HG03520 (cell line): ENCODE measurements around the gene UMAD1.

Experiments
- ATAC-seq: cut with Tn5 transposase; IDR thresholded peaks from one replicate; pipeline ENCODE4 v1.9.1; 2021; ENCODE audit warnings: mild to moderate bottlenecking, moderate library complexity; ENCODE audit not compliant: unreplicated experiment

UMAD1 gene

GRCh38 chr7:7688310-7688709, 47.8 kb downstream of the UMAD1 start:
- ATAC-seq = no peak

- no peak for ATAC-seq
Measured at GRCh38 chr7:7688956-7689355, 48.4 kb downstream of the UMAD1 start.

GRCh38 chr7:7693881-7694280, 53.3 kb downstream of the UMAD1 start:
- ATAC-seq = no peak

- ATAC-seq = no peak
Measured at GRCh38 chr7:7694542-7694941, 54.0 kb downstream of the UMAD1 start.

GRCh38 chr7:7695111-7695817, 54.7 kb downstream of the UMAD1 start:
- no peak for ATAC-seq

GRCh38 chr7:7696458-7697119, 56.0 kb downstream of the UMAD1 start:
- ATAC-seq = no peak

GRCh38 chr7:7698930-7699329, 58.4 kb downstream of the UMAD1 start:
- no peak for ATAC-seq

GRCh38 chr7:7699380-7699779, 58.8 kb downstream of the UMAD1 start:
- ATAC-seq = no peak

GRCh38 chr7:7699970-7700369, 59.4 kb downstream of the UMAD1 start:
- ATAC-seq = no peak

- no peak for ATAC-seq
Measured at GRCh38 chr7:7701527-7701926, 61.0 kb downstream of the UMAD1 start.

- ATAC-seq = no peak
Measured at GRCh38 chr7:7702826-7703225, 62.3 kb downstream of the UMAD1 start.

GRCh38 chr7:7703427-7703826, 62.9 kb downstream of the UMAD1 start:
- no peak for ATAC-seq

- ATAC-seq = no peak
Measured at GRCh38 chr7:7704867-7705266, 64.3 kb downstream of the UMAD1 start.

- no peak for ATAC-seq
Measured at GRCh38 chr7:7705318-7705717, 64.8 kb downstream of the UMAD1 start.

GRCh38 chr7:7706101-7706511, 65.6 kb downstream of the UMAD1 start:
- no peak for ATAC-seq

- no peak for ATAC-seq
Measured at GRCh38 chr7:7706556-7707172, 66.1 kb downstream of the UMAD1 start.

- no peak for ATAC-seq
Measured at GRCh38 chr7:7707246-7707645, 66.7 kb downstream of the UMAD1 start.

- ATAC-seq = no peak
Measured at GRCh38 chr7:7707806-7708205, 67.3 kb downstream of the UMAD1 start.

- no peak for ATAC-seq
Measured at GRCh38 chr7:7709291-7709690, 68.7 kb downstream of the UMAD1 start.

- ATAC-seq = no peak
Measured at GRCh38 chr7:7710469-7710868, 69.9 kb downstream of the UMAD1 start.

GRCh38 chr7:7713730-7714129, 73.2 kb downstream of the UMAD1 start:
- ATAC-seq = no peak

- no peak for ATAC-seq
Measured at GRCh38 chr7:7718492-7718891, 77.9 kb downstream of the UMAD1 start, which contains the start of gene RPA3. Gene RPA3, minus strand, starts transcription at chr7:7718607. Its CDS starts 78,189 bp downstream, at chr7:7640418.
